Stimulated activated naive CD4-positive, alpha-beta T cell treated with Interleukin-2 at 50 U/mL for 16 hours (primary cell): ENCODE results near the gene PHTF2.
A peak's percentile ranks its signal among the peaks of the same experiment; 100 is the strongest.

Experiments
- DNase-seq: peaks from one replicate; lab custom pipeline; 2025; lab: John Stamatoyannopoulos, UW

Gene PHTF2

DNA sequence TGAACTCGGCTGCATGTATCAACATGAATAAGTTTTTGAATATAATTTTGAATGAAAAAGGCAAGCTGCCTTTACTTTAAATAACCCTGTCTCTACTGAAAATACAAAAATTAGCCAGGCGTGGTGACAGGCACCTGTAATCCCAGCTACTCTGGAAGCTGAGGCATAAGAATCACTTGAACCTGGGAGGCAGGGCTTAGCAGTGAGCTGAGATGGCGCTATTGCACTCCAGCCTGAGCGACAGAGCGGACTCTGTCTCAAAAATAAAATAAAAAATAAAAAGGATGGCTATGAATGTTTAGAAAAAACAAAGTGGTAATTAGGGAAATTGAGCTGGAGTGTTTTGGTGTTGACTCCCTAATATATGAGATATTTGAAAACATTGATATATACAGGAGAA is 133.3 kb downstream of the PHTF2 start:
- DNase-seq, result no peak

DNA sequence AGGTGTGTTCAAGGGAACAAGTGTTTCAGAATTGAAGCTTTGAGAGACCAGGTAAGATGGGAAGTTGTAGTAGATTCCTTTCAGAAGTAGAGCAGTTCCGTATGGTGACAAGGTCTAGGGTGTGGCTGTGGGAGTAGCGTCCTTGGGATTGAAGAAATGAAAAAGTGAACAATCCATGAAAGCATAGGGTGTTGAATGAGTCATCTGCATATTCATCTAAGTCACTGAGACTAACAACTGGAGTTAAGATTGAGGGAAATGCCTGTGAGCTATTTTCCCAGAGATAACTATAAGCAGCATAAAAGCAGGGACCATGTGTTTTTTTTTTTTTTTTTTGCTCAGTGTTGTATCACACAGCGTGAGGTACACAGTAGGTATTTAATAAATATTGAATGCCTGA is 134.8 kb downstream of the PHTF2 start:
- DNase-seq, result no peak

DNA sequence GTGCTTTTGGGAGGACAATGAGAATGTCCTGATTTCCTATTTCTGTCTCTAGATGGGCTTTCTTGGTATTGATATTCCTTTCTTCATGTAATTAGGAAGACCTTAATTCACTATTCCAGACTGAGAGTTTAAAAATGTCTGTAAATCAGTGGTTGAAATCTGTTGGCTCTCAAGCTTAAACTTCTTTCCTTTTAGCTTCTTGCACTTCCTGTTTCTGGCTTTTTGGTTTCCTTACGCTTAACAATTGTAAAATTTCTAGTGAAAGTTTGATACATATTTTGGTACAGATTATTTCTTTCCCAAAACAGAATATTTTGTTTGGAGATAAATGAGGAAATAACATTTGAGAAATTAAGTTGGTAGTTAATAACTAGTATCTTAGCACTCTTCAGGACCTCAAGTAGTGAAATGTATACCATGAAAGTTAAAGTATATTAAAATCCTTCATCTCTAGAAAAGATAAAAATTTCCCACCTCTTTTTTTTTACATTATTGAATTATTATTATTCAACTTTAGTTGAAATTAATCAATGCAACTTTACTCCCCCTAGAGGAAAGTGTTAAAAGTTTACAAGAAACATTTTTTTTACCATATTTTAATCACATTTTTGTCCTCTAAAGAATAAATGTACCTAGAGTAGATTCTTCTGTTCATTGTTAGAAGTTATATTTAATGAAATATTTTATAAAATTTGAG is 137.2 kb downstream of the PHTF2 start:
- DNase-seq, result no peak

DNA sequence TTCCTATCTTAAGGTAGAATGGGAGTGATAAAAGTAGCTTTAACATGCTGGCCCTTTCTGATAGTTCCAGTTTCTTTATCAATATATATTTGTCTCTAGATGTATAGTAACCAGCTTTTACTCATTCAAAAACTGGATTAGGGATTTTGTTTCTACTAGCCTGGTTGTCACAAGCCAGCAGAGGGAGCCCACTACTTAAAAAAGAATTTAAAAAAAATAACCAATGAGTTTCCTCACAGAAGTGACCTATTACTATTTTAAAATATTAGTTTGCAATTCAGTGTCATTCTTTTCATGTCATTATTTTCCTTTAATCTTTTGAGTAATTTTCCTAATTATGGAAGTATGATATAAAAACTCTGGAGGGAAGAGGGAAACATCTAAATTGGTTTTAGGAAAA is 142.1 kb downstream of the PHTF2 start:
- no peak for DNase-seq

DNA sequence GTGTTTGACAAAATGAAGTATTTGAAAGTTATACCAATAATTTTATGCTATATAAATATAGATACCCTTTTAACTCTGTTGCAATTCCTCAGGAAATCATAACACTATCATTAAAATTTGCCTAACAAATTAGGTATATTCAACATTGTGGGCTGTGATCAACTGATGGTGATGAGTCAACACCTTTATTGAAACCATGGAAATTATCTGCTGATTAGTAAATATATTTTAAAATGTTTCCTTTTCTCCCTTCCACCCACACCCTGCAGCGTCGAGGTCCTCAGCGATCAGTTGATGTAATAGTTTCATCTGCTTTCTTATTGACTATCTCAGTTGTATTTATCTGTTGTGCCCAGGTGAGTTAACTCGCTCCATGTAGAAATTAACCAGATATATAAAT is 143.9 kb downstream of the PHTF2 start:
- DNase-seq, result no peak

DNA sequence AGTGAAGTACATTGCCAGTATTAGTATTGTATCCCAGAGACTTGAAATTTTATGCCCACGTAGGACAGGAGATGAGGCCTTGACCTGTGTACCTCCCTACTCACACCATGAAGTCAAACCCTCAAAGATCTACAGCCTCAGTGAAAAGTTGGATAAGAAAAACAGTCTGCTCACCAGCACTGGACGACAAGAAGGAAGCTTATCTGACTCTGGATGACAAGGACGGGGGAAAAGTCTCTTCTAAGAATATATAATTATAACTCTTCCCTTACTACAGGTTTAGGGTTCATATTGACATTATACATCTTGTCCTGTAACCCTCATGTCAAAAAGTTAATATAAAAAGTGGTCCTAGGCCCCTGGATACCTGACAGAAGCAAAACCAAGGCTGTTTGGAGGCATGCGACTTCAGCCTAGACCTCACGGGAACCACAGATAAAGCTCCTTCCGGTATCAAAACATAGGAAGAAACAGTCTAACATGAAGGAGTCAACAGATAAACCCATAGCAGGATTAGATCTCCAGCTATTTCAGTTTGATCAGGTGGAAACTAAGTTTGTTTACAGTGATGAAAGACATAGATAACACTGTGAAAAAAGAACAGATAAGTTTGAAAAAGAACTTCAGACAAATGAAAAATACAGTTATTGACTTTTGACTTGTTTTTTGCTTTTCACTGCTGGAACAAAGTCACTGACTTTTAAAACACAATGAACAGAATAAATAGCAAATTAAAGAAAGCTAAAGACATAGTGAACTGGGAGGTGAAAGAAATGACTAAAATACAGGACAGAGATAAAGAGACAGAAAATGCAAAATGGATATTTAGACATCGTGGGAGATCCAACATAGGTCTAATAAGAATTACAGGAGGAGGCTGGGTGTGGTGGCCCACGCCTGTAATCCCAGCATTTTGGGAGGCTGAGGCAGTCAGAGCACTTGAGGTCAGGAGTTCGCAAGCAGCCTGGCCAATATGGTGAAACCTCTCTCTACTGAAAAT is 145.9 kb downstream of the PHTF2 start:
- DNase-seq, result no peak

DNA sequence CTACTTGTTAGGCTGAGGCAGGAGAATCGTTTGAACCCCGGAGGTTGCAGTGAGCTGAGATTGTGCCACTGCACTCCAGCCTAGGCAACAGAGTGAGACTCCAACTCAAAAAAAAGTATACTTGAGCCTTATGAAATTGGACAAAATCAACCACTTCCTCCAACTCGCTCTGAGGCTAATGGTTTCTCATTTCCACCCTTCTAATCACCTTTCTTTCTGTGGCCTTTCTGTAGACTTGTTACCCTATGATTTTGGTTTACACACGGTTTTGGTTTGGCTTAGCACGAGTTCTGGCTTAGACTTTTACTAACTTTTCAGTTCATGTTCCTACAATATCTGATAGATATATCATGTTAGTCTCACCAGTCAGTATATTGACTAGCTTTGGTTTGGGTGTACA is 152.0 kb downstream of the PHTF2 start:
- no peak for DNase-seq

DNA sequence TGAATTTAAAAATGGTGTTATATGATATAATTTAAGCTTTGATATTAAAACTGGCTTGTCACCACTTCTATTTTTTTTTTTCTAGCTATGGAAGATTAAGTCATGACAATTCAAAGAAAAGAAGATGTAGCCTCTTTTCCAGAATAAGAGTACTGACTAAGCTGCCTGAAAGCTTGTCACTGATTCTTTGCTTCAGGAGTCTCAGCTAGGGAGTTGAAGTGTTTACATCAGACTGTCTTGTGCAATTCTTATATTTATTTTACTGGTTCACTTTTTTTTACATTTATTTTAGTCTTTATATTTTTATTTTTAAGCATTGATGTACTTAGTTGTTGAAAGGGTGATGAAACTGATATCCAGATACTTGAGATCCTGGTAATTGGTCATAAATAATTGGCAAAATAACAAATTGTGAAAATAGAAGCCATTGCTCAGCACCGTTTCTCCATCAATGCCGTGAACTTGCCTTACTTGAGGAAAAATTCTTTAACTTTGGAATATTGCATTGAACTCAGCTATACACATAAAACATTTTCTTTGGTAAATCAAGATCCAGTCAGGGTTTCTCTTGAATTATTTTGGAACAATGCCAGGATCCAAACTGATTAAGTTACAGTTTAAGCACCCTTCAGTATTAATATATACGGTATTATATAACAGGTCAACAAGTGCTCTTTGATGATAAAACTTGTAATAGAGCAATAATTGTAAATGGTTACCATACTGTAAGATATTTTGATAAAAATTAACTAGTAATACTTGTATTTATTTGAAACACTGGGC is 156.4 kb downstream of the PHTF2 start:
- no peak for DNase-seq

DNA sequence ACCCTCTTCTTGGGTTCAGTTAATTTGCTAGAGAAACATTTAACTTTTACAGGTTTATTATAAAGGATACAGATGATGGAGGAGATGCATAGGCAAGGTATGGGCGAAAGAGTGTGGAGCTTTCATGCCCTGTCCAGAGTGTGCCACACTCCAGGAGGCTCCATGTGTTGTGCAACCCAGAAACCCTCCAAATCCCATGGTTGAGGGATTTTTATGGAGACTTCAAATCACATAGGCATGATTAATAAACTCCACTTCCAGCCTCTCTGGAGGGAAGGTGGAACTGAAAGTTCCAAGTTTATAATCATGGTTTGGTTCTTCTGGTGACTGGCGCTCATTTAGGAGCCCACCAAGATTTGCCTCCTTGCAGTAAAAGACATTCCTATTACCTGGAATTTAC is 159.9 kb downstream of the PHTF2 start:
- no peak for DNase-seq

DNA sequence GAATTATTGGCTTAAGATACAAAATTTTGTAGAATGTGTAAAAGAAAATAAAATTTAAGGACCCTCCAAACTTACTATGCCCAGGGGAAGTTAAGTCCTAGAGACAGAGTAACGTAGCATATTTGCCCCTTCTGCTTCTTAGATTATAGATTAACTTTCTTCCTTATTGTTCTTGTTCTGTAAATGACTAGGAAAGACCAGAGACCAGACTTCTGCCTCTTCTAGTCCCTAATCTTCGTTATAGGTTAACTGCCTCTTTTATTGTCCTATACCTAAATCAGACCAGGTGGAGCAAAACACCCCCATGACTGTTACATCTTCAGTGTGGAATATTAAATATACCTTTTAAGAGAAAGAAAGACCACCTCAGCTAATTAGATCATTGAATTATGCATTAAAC is 160.5 kb downstream of the PHTF2 start:
- no peak for DNase-seq

DNA sequence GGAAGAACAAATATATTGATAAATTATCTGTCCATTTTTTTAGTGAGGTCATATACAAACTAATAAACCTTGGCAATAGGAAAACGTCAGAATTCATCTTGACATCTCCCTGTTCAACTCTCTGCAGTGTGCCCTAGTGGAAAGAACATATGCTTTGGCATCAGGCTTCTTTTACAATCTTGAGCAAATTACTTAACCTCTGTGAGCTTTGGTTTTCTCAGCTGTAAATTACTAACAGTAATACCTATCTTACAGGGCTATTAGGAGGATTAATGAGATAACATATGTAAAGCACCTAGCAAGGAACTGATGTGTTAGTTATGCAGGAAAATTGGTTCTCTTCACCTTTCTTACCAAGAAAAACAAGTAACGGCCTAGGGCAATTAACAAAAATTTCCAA is 161.8 kb downstream of the PHTF2 start:
- DNase-seq, result no peak

DNA sequence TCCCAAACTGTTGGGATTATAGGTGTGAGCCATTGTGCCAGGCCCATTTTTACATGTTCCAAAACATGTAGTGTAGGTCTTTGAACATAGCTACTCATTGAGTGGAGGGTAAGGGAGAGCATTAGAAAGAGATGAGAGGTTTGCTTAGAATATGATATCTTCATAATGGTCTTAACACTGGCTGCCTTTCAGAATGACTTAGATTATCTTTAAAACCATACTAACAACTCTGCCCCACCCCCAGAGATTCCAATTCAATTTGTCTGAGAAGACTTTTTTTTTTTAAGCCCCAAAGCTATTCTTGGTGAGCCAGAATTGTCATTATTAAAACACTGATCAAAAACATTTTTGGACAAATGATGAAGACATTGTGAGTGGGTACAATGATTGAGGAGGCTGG is 168.9 kb downstream of the PHTF2 start:
- DNase-seq, result no peak

DNA sequence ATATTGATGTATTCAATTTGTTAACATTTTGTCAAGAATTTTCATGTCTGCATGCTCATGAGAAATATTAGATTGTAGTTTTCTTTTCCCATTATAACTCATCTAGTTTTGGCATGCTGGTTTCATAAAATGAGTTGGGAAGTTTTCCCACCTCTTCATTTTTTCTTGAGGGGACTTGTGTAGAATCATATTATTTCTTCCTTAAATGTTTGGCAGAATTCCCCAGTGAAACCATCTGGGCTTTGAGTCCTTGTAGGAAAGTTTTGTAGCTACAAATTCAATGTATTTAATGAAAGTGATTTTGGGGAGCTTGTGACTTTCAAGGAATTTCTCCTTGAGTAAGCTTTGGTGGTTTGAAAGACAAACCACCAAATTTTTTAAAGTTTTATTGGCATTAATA is 173.2 kb downstream of the PHTF2 start:
- no peak for DNase-seq

DNA sequence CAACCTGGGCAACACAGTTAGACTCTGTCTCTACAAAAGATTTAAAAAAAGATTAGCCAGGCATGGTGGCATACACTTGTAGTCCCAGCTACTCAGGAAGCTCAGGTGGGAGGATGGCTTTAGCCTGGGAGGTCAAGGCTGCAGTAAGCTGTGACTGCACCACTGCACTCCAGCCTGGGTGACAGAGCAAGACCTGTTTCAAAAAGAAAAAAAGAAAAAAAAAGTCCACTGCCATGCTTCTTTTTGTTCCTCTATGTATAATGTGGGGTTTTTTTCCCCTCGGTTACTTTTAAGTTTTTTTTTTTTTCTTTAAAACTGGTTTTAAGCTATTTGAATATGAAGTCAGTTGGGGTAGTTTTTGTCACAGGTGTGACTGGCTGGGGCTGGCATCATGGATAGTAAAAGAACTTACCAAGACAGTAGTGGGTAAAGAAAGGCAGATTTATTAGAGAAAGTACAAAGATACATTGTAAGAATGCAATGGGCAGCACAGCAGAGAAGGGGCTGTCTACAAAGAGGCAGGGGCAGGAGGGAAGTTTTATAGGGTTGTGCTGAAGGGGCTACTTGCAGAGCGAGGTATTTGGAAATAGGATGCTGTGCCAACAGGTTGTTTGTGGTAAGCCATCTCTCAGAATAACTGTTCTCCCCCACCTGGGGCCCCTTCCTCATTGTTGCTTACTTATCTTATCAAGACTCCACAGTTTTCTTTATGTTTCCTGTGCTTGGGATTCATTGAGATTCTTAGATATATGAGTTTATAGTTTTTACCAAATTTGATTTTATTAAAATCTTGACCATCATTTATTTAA is 177.3 kb downstream of the PHTF2 start:
- DNase-seq, result no peak

DNA sequence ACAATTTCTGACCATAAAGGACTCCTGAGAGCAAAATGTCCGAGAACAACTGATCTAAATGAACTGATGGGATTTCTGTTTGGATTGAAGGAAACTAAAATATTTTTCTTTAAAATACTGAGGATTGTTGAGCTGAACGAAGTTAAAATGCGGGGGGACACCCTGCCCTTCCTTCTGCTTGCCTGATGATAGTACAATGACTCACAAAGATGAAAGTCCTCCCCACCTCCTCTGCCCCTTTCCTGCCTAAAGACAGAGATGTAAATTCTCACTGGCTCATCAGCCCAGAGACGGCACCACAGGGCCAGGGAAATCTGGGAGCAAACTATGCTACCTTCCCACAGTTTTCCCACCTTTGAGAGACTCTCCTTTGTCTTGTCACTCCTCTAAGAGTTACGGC is 180.6 kb downstream of the PHTF2 start:
- no peak for DNase-seq

DNA sequence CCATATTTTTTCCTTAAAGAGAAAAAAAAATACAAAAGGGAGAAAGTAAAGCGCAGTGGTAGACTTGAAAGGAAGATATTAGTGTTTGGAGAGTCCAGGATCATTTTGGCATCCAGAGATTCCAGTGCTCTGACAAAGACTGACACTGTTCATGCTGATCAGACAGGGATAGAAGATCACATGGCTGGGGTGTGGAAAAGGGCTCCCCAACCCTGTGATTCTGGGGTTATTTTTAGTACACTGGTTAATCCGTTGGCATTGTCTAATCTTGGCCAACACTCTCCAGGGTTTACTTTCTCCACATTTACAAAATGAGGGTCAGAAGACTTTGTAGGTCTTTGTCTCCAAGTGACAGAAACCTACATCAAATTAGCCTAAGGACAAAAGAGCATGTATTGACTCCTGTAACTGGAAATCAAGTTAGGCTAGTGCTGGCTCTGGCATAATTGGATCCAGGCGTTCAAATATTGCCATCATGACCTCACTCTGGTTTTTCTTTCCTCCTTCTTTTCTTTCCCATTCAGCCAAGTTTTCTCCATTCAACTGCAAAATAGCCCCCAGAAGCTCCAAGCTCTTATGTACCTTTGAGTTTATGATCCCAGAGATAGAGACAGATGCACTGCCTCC is 181.6 kb downstream of the PHTF2 start:
- no peak for DNase-seq

DNA sequence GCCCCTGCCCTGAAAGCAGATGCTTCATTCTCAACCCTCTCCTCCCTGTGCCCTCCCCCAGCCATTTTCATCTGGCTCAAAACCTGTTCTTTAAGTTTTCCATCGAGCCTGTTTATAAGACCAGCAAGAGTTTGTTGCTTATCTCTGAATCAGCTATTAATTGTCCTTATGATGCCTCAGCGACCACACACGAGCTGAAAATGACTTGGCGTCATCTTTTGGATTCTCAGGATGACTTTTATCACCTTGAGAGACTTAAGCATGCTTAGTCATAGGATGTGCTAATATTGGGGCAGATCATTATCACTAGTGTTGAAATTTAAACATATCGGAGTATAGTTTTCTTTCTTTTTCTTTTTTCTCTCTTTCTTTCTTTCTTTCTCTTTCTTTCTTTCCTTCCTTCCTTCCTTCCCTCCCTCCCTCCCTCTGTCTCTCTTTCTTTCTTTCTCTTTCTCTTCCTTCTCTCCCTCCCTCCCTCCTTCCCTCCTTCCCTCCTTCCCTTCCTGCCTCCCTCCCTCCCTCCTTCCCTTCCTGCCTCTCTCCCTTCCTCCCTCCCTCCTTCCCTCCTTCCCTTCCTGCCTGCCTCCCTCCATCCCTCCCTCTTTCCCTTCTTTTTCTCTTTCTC is 184.5 kb downstream of the PHTF2 start:
- DNase-seq, result peak; percentile 15

DNA sequence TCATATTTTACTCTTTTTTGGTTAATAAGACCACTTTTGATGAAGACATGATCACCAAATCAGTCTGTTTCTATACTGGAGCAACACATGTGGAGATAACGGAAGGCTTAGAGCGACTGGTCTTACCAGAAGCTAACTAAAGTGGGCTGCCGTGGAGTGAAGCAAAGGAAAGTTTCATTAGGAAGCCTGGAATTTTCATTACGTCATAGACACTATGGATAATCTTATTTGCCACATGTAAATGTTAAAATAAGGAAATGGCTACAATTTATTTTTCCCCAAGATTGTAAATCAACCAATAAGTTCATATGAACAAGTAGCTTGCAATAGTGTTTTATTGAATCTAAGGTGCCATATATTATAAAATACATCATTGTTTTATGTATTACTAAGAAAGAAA is 185.4 kb downstream of the PHTF2 start:
- DNase-seq, result no peak

DNA sequence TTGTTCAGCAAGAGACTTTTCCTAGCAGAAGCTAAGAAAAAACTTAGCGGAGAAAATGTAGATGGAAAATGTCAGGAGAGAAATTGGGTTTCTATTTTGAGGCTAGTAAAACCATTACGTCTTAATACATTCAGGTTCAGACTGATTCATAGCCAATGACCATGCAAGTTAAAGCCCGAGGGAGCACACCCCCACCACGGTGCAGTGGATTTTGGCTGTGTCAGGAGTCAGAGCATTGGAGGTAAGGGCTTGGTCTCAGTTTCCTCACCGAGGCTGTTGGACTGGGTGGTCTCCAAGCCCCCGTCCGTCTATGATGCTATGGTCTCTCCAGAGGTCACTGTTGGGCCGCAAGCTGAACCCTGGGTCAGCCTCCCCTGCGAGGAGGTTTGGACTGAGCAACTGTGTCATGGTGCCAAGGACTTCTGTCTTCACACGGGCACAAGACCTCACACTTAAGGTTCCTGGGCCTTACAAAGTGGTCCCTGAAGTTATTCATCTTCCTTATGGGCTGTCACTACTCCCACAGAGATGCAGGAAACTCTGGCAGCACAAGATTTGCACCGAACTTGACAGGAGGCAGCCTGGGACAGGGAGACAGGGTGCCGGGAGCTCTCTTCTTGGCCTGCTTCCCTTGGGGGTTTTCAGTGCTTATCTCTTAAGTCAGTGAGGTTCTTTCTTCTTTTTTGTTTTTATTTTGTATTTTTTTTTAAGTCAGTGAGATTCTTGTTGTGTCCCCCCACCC is 186.8 kb downstream of the PHTF2 start:
- no peak for DNase-seq

DNA sequence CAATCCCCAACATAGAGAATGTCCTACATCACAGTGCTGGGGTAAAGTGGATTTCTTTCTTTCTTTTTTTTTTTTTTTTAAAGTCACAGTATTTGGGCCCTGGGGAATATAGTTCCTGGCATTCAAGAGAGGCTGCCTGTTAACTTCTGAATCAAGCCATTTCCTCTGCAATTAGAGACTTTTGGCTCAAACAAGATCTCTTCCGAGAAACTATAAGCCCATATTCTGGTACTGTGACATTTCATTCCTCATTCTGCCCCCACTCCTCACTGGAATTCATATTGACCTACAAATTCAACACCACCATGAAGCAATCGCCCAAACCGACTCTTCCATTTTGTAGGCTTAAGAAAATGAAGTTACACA is 187.4 kb downstream of the PHTF2 start:
- DNase-seq, result no peak
